SW480 (cell line): ENCODE measurements around the gene KDELR1.

Experiments used
- DNase-seq: peaks from one replicate; pipeline ENCODE4 v3.0.0-alpha.2; 2016; ENCODE audit warnings: low spot score

Gene KDELR1

GRCh38 chr19:48391100-48392005 is at the start of gene KDELR1:
Gene KDELR1, minus strand, starts transcription at chr19:48391551. Its CDS starts 193 bp downstream, at chr19:48391358.
- DNase-seq = peak; percentile 72

GRCh38 chr19:48436586-48436985 is 45.2 kb upstream of the KDELR1 start:
- no peak for DNase-seq

DNA sequence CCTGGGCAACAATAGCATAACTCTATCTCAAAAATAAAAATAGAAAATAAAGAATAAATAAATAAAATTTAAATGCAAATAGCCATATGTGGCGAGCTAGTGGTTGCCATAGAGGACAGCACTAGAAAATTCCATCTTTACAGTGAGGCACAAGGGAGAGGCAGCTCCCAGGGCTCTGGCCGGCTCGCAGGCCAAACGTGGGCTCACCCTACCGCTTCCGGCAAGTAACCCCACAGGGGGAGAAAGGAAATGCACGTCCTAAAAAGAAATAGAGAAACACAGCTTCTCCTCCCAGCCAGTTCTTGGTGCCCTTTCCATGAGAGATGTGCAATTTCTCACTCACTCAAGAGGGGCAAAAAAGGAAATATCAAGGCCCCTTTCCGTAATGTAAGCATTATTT is 42.0 kb upstream of the KDELR1 start:
- no peak for DNase-seq

GRCh38 chr19:48428670-48429069 is 37.3 kb upstream of the KDELR1 start:
- no peak for DNase-seq

DNA sequence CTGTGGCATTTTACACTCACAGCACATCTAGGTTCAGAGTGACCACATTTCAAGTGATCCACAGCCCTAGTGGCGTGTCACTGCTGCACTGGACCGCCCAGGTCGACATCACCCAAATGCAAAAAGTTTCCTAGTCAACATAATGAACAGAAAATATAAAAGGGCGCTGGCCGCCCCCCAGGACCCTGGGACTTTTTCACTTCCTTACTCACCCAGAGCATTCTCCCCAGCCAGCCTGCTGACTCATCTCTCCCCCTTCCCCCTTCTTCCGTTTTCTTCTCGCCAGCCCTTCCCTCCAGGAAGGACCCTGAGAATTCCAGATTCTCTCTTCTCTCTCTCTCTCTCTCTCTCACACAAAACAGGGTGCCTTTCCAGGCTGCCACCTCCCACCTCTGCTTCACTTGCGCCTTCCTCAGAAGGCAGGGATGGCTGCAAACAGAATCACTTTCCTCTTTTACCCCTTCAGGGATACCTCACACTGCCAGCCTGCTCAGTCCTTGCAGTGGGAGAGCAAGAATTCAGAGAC is 33.4 kb upstream of the KDELR1 start:
- DNase-seq = peak; percentile 33

DNA sequence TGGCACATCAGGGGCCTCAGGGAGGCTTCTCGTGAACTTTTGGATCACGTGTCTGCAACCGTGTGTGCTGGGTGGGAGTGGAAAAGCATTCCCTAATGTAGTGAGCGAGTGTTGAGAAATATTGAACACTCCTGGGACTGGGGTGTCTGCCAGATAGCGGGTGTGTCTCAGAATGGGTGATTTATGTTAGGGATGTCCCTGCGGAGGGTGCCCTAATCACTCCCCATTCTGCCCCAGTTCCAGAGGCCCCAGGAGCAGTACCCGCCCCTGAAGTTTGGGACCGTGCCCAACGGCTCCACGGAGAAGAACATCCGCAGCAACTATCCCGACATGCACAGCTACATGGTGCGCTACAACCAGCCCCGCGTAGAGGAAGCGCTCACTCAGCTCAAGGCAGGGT is 30.2 kb upstream of the KDELR1 start:
- no peak for DNase-seq

DNA sequence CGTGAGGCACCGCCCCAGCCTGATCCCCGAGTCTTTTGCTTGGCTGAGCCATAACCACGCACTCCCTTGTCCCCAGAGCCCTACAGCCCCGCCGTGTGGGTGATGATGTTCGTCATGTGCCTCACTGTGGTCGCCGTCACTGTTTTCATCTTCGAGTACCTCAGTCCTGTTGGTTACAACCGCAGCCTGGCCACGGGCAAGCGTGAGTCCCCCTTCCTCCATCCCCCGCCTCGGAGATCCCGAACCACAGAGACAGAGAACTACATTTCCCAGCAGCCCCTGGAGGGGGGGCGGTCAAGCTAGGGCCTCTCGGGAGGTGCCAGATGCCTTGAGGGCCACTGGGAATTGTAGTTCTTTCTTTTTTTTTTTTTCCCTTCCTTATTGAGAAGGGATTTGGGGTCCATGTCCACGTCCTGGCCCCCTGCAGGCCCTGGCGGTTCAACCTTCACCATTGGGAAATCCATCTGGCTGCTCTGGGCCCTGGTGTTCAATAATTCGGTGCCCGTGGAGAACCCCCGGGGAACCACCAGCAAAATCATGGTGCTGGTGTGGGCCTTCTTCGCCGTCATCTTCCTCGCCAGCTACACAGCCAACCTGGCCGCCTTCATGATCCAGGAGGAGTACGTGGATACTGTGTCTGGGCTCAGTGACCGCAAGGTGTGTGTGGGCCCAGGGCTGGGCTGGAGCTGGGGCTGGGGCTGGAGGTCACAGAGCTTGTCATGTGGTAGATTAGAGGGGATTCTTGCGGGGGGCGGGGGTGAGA is 28.0 kb upstream of the KDELR1 start:
- DNase-seq = peak; percentile 55

DNA sequence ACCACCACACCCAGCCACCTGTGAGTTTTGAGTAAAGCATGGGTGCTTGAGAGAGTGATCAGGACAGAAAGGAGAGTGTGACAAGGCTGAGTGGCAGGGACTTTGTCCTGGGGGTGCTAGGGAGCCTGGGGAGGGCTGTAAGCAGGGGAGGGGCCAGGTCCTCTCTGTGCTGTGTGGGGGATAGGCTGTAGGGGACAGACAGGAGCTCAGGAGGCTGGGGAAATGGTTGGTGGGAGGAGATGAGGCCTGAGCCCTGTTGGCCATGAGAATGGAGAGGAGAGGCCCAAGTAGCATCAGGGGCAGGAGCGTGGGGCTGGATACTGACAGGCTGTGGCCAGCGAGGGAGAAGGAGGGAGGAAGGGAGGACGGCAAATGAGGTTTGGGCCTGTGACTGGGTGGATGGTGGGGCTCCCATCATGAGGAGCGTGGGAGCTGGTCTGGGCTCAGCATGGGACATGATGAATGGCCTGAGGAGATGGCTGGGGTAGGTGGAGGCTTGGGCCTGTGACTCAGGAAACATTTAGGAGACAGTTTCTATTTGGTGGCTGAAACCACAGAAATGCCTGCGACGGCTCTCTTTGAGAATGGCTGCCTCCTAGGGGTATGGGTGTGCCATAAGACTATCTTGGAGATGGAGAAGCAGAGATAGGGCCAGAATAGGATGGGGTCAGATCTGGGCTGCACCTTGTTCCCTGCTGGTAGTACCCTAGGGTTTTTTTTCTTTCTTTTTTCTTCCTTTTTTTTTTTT is 27.1 kb upstream of the KDELR1 start:
- DNase-seq = no peak

DNA sequence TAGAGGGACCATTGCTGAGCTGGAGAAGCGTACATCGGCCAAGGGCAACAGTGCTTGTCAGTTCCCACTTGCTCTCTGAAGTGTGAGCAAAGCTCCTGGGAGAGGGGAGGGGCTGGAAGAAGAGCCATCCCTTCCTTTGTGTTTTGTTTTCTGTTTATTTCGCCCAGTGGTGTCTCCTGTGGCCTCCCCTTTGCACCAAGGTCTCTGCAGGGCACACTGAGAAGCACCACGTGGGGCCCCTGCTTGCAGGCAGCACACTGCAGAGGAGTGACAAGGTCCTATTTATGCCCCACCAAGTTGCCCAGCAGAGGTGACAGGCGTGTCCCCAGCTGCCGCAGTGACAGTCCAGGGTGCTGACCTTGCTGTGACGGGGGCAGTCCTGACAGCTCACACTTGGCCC is 26.1 kb upstream of the KDELR1 start:
- no peak for DNase-seq

DNA sequence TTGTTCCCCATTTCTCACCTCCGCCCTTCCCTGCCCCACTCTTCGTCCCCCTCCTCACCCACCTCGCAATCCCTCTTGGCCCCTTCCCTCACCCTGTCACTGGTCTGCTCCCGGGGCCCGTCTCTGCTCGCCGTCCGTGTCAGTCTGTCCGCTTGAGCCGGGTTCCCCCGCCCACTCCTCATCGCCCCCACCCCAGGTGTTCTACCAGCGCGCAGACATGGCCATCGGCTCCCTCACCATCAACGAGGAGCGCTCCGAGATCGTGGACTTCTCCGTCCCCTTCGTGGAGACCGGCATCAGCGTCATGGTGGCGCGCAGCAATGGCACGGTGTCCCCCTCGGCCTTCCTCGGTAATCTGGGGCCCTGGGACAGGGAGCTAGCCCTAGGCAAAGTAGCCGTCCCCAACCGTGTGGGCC is 24.5 kb upstream of the KDELR1 start:
- DNase-seq = no peak

DNA sequence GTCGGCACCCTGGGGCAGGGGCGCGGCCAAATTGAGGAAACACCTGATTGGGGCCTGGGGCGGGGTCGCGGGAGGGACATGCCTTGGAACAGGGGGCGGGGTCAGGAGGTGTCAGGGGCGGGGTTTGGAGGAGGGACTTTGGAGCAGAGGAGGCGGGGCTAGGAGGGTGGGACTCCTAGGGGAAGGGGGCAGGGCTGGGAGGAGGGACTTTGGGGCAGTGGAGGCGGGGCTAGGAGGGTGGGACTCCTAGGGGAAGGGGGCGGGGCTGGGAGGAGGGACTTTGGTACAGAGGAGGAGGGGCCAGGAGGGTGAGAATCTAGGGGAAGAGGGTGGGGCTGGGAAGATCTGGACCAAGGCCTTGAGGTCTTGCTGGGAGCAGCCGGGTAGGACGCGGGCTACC is 24.0 kb upstream of the KDELR1 start:
- DNase-seq = peak; percentile 70

DNA sequence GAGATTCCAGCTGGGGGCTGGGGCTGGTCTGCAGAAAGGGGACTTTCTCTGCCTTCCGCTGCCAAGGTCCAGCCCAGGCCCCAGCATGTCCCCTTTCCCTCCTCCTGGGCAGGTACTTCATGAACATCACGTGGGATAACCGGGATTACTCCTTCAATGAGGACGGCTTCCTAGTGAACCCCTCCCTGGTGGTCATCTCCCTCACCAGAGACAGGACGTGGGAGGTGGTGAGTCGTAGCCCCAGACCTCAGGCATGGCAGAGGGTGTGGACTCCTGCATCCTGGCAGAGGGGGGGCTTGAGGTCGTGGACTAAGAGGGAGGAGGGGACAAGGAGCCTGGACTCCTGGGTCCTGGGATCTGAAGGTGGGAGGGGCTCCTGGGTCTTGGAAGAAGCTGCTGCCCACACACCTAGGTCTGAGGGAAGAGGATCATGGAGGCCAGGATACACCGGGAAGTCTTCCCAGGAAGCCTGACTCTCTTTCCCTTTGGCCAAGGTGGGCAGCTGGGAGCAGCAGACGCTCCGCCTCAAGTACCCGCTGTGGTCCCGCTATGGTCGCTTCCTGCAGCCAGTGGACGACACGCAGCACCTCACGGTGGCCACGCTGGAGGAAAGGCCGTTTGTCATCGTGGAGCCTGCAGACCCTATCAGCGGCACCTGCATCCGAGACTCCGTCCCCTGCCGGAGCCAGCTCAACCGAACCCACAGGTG is 22.7 kb upstream of the KDELR1 start:
- DNase-seq = peak; percentile 34

DNA sequence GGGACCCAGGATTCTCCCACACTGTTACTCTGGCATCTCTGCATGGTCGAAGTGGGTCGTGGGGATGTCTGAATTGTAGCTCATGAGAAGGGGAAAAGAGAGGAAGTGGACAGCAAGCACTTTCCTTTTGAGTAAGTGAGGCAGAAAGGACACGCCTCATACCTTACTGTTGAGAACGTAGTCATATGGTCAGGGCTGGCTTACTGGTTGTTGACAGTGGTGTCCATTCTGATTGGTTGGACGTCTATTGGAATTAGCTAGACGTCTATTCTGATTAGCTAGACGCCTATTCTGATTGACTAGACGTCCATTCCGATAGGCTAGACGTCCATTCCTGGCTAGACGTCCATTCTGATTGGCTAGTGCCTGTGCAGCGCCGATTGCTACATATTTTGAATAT is 14.5 kb upstream of the KDELR1 start:
- DNase-seq = peak; percentile 49

DNA sequence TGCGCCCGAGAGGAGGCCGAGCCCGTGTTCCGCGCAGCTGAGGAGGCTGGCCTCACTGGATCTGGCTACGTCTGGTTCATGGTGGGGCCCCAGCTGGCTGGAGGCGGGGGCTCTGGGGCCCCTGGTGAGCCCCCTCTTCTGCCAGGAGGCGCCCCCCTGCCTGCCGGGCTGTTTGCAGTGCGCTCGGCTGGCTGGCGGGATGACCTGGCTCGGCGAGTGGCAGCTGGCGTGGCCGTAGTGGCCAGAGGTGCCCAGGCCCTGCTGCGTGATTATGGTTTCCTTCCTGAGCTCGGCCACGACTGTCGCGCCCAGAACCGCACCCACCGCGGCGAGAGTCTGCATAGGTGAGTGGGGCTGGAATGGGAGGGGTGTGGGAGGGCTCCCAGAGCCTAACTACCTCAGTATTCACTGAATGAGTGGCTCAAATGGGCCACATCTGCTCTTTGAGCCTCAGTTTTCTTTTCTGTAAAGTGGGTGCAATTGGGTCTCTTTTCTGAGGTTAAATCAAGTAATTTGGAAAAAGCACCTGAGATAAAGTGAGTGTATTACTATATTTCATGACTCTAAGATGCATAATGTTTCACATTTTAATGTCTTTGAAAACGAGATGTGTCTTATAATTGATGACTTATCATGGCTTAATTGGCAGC is 13.8 kb upstream of the KDELR1 start:
- no peak for DNase-seq

GRCh38 chr19:48403606-48404005 is 12.3 kb upstream of the KDELR1 start:
- DNase-seq = peak; percentile 77

DNA sequence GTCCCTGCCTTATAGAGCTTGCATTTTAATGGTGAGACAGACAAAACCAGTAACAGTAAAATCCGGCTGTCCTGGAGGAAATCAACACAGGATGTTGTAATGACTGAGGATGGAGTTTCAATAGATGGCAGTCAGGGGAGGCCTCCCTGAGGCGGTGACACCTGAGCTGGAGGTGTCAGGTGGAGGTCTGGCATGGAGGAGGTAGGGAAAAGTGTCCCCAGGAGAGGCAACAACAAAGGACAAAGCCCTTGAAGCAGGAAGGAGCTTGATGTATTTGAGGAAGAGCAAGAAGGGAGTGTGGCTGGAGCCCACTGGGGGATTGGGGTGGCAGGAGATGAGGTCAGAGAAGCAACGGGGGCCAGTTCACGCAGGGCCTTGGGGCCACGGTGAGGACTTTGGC is 9.9 kb upstream of the KDELR1 start:
- DNase-seq = no peak

DNA sequence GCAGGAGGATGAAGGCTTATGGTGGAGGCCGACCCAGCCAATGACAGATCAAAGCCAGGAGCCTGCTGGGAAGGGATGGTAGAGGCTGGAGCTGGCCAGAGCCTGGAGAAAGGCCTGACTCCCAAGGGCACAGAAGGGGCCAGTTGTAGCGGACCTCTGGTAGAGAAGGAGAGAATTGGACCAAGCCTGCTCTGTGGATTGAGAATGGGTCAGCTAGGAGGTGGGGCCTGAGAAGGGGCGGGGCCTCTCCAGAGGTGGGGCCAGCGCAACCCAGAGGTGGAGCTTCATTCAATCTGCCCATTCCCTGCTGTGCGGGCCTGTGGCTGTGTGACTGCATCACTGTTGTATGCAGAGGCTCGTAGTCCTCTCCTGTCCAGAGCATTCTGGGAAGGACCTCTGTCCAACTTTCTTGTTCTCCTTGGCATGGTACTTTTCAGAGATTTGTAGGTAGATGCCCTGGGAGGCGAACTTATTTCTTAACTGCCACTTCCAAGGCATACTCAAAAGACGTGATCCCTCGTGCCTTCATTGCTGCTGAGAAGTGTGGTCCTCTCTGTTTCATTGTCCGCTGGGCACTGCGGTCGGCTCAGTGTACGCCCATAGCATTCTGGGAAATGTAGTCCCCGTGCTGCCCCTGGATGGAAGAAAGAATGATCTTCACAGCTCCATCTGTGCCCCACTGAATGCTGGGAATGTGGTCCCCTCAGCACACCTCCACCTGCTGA is 8.8 kb upstream of the KDELR1 start:
- DNase-seq = peak; percentile 82

DNA sequence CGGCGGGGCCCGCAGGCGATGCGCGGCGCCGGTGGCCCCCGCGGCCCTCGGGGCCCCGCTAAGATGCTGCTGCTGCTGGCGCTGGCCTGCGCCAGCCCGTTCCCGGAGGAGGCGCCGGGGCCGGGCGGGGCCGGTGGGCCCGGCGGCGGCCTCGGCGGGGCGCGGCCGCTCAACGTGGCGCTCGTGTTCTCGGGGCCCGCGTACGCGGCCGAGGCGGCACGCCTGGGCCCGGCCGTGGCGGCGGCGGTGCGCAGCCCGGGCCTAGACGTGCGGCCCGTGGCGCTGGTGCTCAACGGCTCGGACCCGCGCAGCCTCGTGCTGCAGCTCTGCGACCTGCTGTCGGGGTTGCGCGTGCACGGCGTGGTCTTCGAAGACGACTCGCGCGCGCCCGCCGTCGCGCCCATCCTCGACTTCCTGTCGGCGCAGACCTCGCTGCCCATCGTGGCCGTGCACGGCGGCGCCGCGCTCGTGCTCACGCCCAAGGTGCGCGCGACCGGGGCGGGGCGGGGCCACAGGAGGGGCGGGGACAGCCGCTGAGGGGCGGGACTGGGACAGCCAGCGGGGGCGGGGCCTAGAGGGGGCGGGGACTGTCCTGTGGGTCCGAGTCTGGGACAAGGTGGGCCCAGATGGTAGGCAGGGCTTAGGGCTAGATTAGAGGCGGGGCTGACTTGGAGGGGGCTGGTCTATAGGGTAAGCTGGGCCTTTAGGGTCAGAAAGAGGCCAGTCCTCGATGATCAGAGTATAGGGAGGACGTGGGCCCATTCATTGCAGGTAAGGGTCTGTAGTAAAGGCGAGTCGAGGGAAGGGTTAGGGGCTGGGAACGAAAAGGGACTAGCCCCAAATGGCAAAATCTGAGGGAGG is 7.3 kb upstream of the KDELR1 start:
- DNase-seq = peak; percentile 87

- peak; percentile 43 for DNase-seq
These were observed 6.7 kb upstream of the KDELR1 start for GRCh38 chr19:48398102-48398374.
